Measurements from ENCODE around the gene SESN1. TPM values are rescaled to one million over a fixed set of nuclear protein-coding genes. Genes with fewer than 3 reads are reported as not detected.

Gene SESN1
- total RNA-seq, 1 donor from 2014 or later = 68.4 TPM

DNA sequence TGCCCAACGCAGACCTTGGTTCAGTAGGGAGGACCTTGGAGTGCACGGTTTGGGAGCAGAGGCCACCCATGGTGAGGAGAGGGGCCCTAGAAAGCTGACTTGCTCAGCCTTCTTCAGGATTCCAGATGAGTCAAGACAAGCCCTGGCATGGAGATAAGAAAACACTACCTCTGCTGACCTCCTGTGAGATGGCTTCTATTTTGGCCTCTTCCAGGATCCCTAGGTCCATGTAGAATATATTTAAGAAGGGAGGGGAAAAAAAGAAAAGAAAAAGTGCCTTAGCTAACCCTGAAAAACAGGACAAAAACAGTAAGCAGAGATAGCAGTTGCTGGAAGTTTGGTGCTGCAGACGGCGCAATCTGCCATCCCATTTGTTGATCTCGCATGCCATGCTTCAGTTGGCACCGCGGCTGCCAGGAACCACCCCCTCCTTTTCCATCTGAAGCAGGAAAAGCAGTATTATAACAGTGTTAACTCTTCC is 146.4 kb downstream of the SESN1 start:
- H3K36me3 ChIP-seq (ENCODE audit: control insufficient read depth in 3 of 3, insufficient read depth in 3 of 3, low read length in 3 of 3) = no peaks in the 10 kb centered on the region
- peak overlapping the region in 1 of 3 donors; percentile 28 for H3K9ac ChIP-seq (ENCODE audit: low read depth in 1 of 3, low read length in 3 of 3)
- no peaks in the 10 kb centered on the region for H3K9me3 ChIP-seq (ENCODE audit: control insufficient read depth in 3 of 3, low read length in 3 of 3)
- peak overlapping the region; percentile 85 for H3K27ac ChIP-seq (ENCODE audit: low read depth, low read length)
- H3K4me1 ChIP-seq (ENCODE audit: control insufficient read depth in 3 of 3, insufficient read depth in 3 of 3, low read length in 3 of 3) = peaks cover 52 to 70% (median 57%) of the 10 kb centered on the region in 3 donors
- peak overlapping the region; percentile 20 to 41 (median 32) for H3K4me3 ChIP-seq (ENCODE audit: low read length in 3 of 3)
- no peaks in the 10 kb centered on the region for H3K27me3 ChIP-seq (ENCODE audit: control insufficient read depth in 3 of 3, insufficient read depth in 3 of 3, low read length in 3 of 3)

DNA sequence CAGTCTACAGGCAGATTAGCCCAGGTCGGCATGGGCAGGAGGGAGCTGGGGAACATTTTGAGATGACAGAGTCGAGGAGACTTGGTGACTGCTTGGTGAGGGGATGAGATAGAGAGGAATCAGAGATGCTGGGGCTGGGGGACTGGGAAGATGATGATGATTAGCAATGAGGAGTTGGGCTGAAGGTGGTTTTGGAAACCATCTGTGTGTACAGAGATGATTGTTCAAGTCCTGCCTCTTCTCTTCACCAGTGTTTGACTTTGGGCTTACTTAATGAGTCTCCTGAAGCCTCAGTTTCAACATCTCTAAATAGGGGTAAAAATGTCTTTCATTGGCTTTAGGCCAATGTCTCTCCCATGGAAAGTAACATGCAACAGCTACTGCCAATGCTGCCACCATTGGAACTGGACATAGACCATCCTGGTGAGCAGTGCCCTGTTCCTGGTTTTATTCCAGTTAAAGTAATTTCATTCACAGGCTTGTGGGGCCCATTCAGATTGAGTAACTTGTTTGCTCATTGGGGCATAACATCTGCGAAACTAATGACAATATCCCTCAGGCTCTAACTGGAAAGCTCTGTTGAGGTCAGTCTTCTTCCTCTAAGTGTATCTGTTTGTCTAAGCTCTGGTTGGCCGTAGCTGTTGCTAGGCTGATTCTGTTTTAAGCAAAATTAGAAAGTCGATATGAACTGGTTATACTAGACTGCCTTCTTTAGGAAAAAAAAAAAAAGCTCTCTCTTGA is 147.4 kb downstream of the SESN1 start:
- peak overlapping the region in 1 of 3 donors; percentile 73 for H3K9ac ChIP-seq (ENCODE audit: low read depth in 1 of 3, low read length in 3 of 3)

DNA sequence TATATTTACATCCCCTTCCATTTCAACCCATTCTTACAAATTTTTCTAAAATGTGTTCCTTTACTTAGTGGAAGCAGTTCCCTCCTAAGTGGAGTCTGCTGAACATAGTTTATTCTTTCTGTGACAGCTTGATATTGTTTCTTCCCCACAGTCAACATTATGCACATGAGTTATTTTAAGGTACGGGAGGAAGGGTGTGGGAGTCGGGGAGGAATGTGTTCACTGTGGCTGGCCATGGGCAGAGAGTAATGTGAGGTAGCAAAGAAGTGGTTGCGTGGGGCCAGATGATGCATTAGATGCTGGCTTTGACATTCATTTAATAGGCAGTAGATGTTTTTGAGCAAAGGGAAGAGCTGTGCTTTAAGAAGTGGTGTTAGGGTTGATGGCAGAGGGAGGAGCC is 148.0 kb downstream of the SESN1 start:
- peak overlapping the region in 1 of 3 donors; percentile 73 for H3K9ac ChIP-seq (ENCODE audit: low read depth in 1 of 3, low read length in 3 of 3)
- peak overlapping the region; percentile 85 for H3K27ac ChIP-seq (ENCODE audit: low read depth, low read length)
- no peaks in the 10 kb centered on the region for H3K36me3 ChIP-seq (ENCODE audit: control insufficient read depth in 3 of 3, insufficient read depth in 3 of 3, low read length in 3 of 3)
- no peaks in the 10 kb centered on the region for H3K9me3 ChIP-seq (ENCODE audit: control insufficient read depth in 3 of 3, low read length in 3 of 3)
- H3K4me1 ChIP-seq (ENCODE audit: control insufficient read depth in 3 of 3, insufficient read depth in 3 of 3, low read length in 3 of 3) = peaks cover 54 to 60% (median 56%) of the 10 kb centered on the region in 3 donors
- no peaks in the 10 kb centered on the region for H3K27me3 ChIP-seq (ENCODE audit: control insufficient read depth in 3 of 3, insufficient read depth in 3 of 3, low read length in 3 of 3)
- peak overlapping the region in 2 of 3 donors; percentile 6 to 42 for H3K4me3 ChIP-seq (ENCODE audit: low read length in 3 of 3)

More for the DNA sequence above, 147.4 kb downstream of the SESN1 start:
- Histone ChIP-seq H3K27me3 (ENCODE audit: control insufficient read depth in 3 of 3, insufficient read depth in 3 of 3, low read length in 3 of 3) (no peaks in the 10 kb centered on the region), H3K4me3 (ENCODE audit: low read length in 3 of 3) (peak overlapping the region in 2 of 3 donors; percentile 6 to 46), H3K4me1 (ENCODE audit: control insufficient read depth in 3 of 3, insufficient read depth in 3 of 3, low read length in 3 of 3) (peaks cover 54 to 64% (median 56%) of the 10 kb centered on the region in 3 donors), H3K36me3 (ENCODE audit: control insufficient read depth in 3 of 3, insufficient read depth in 3 of 3, low read length in 3 of 3) (no peaks in the 10 kb centered on the region), H3K27ac (ENCODE audit: low read depth, low read length) (peak overlapping the region; percentile 85), H3K9me3 (ENCODE audit: control insufficient read depth in 3 of 3, low read length in 3 of 3) (no peaks in the 10 kb centered on the region)

DNA sequence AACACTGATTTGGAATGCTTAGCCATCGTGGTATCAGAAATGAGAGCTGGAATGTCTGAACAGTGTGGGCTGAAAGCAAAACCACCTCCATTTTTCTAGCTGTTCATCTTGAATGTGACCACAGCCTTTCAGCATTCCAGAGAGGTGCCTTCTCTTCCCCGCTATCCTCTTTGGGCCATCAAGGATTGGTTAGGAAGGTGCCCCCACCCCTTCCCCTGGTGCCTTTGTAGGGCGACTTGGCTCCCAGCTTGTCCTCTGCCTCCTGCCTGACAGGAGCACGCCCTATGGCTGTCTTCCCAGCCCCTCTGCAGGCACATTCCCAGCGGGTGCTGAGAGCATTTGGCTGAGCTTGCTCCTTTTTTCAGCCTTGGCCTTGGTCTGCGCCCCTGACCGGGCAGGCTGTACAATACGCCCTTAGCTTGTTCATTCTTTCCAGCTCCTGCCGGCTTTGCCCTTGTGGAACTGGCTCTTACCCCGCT is 148.9 kb downstream of the SESN1 start:
- Histone ChIP-seq H3K4me3 (ENCODE audit: low read length in 3 of 3) (peak overlapping the region; percentile 45 to 70 (median 62)), H3K27ac (ENCODE audit: low read depth, low read length) (peak overlapping the region; percentile 85), H3K4me1 (ENCODE audit: control insufficient read depth in 3 of 3, insufficient read depth in 3 of 3, low read length in 3 of 3) (peaks cover 54 to 60% (median 58%) of the 10 kb centered on the region in 3 donors), H3K36me3 (ENCODE audit: control insufficient read depth in 3 of 3, insufficient read depth in 3 of 3, low read length in 3 of 3) (no peaks in the 10 kb centered on the region), H3K9ac (ENCODE audit: low read depth in 1 of 3, low read length in 3 of 3) (peak overlapping the region; percentile 55 to 78 (median 73)), H3K27me3 (ENCODE audit: control insufficient read depth in 3 of 3, insufficient read depth in 3 of 3, low read length in 3 of 3) (no peaks in the 10 kb centered on the region), H3K9me3 (ENCODE audit: control insufficient read depth in 3 of 3, low read length in 3 of 3) (no peaks in the 10 kb centered on the region)

DNA sequence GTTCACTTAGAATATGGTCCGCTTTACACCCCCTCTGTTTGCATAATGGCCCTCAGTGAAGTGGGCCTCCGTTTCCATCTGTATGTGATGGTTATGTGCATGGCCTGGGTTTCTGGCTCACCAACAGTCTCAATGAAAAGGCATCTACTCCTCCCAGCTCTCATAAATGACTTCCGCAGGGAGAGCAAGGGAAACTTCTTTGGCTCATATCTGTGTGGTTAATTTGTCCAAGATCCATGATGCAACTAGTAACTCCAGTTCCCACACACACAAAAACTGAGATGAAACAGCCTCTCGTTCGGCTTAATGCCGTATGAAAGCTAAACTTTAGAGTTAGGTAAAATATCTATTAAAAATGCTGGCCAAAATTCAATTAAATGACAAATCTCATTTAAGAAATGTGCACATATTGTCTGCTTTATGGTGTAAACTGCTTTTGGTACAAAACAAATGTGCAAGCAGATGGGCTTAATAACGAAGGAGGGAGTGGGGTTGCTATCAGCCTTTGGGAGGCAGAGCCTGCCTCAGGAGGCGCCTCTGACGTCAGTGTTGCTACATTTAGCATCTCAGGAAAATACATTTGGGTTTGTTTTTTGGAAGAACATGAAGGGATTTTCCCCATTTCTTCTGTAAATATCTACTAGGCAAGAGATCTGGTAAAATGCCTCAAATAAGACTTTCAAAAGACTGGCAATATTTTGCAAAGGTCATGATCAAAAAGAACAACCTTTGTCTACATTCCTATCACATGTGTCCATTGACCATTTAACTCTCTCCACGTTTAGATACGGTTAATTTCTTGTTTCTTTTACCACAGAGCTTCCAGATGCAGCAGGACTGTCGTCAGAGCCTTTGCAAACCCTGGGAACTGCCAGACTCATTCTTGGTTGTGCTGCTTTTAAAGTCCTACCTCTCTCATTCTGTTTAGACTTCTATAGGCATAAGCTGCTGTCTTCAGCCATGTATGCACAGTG is 149.7 kb downstream of the SESN1 start:
- Histone ChIP-seq H3K9ac (ENCODE audit: low read depth in 1 of 3, low read length in 3 of 3) (peak overlapping the region; percentile 55 to 78 (median 73)), H3K27me3 (ENCODE audit: control insufficient read depth in 3 of 3, insufficient read depth in 3 of 3, low read length in 3 of 3) (no peaks in the 10 kb centered on the region), H3K9me3 (ENCODE audit: control insufficient read depth in 3 of 3, low read length in 3 of 3) (no peaks in the 10 kb centered on the region), H3K27ac (ENCODE audit: low read depth, low read length) (peak overlapping the region; percentile 85), H3K4me3 (ENCODE audit: low read length in 3 of 3) (peak overlapping the region; percentile 45 to 70 (median 62)), H3K4me1 (ENCODE audit: control insufficient read depth in 3 of 3, insufficient read depth in 3 of 3, low read length in 3 of 3) (peaks cover 60 to 65% (median 60%) of the 10 kb centered on the region in 3 donors), H3K36me3 (ENCODE audit: control insufficient read depth in 3 of 3, insufficient read depth in 3 of 3, low read length in 3 of 3) (no peaks in the 10 kb centered on the region)

DNA sequence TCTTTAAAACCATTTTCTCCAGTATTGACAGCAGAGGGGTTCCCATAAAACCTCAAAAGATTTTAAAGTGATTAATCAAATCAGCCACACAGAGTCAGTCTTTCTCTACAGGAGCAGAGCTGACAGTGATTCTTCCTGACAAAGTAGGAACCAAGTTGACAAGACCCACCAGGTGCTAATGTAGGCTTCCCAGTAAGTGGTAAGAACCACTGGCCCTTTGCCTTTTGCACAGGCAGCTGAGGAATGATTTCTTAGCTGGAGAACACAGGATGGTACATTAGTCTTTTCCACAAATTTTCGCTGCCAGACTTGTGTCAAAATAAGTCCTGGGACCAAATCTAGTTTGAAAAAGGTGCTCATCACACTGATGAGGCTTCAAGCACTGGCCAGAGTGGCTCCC is 150.6 kb downstream of the SESN1 start:
- Histone ChIP-seq H3K4me3 (ENCODE audit: low read length in 3 of 3) (peak overlapping the region; percentile 35 to 44 (median 37)), H3K4me1 (ENCODE audit: control insufficient read depth in 3 of 3, insufficient read depth in 3 of 3, low read length in 3 of 3) (peaks cover 60 to 65% (median 60%) of the 10 kb centered on the region in 3 donors), H3K27ac (ENCODE audit: low read depth, low read length) (peak overlapping the region; percentile 85), H3K9ac (ENCODE audit: low read depth in 1 of 3, low read length in 3 of 3) (peak overlapping the region; percentile 55 to 73 (median 60)), H3K36me3 (ENCODE audit: control insufficient read depth in 3 of 3, insufficient read depth in 3 of 3, low read length in 3 of 3) (no peaks in the 10 kb centered on the region), H3K9me3 (ENCODE audit: control insufficient read depth in 3 of 3, low read length in 3 of 3) (no peaks in the 10 kb centered on the region), H3K27me3 (ENCODE audit: control insufficient read depth in 3 of 3, insufficient read depth in 3 of 3, low read length in 3 of 3) (no peaks in the 10 kb centered on the region)

DNA sequence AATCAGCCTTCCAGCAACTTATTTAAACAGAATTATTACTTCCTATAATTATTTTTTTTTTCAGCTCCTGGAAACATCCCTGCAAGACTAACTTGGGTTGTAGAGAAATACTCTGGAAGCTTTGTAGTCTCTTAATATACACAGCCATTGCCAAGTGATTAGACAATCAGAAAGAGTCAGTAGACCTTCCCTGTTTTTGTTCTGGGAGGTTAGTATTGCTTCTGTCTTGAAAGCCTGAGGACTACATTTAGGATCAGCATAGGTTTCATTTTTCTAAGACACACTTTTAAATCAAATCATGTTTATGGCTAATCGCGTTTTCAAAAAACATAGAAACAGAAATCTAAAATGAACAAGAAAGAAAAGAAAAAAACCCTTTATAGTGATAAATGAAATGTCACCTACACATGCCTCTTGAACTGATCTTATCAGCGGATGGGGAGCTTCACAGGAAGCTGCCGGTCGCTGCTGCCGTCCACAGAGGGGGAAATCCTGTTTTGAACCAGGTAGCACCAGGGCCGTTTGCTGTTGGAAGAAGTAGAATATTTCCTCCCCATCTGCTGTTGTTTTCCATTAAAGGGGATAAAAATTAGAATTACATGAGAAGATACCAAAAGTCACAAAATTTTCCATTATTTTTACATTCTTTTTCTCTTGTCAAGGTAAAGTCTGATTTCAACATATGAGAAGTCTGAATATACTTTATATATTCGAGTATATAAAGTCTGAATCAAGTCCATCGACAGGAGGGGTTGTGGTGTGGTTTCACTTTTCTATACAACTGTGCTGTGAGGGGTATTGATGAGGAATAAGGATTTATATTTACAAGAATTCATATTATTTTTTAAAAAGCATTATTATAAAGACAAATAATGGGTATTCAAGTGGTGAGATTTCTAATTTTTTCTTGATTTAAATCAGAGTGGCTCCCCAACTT is 151.8 kb downstream of the SESN1 start:
- Histone ChIP-seq H3K27ac (ENCODE audit: low read depth, low read length) (peak overlapping the region; percentile 85), H3K9ac (ENCODE audit: low read depth in 1 of 3, low read length in 3 of 3) (no peak overlapping the region), H3K9me3 (ENCODE audit: control insufficient read depth in 3 of 3, low read length in 3 of 3) (no peaks in the 10 kb centered on the region), H3K4me1 (ENCODE audit: control insufficient read depth in 3 of 3, insufficient read depth in 3 of 3, low read length in 3 of 3) (peaks cover 48 to 53% (median 50%) of the 10 kb centered on the region in 3 donors), H3K36me3 (ENCODE audit: control insufficient read depth in 3 of 3, insufficient read depth in 3 of 3, low read length in 3 of 3) (no peaks in the 10 kb centered on the region), H3K27me3 (ENCODE audit: control insufficient read depth in 3 of 3, insufficient read depth in 3 of 3, low read length in 3 of 3) (no peaks in the 10 kb centered on the region), H3K4me3 (ENCODE audit: low read length in 3 of 3) (no peak overlapping the region)

DNA sequence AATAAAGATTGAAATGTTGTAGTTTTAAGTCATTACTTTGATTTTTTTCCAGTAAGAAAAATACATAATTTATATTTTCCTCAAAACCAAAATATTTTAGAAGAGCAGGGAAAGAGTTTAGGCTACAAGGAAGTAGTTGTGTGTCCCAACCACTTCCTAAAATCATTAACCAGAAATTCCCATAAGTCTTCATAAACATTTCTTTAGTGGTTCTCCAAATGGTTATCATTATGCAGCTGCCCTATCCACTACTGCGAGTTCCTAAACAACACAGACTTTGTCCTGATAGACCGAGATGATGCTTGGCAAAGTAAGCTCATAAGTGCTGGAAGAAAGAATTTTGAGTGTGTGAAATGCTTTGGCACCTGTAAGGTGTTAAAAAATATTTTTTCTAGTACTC is 152.8 kb downstream of the SESN1 start:
- Histone ChIP-seq H3K4me1 (ENCODE audit: control insufficient read depth in 3 of 3, insufficient read depth in 3 of 3, low read length in 3 of 3) (peaks cover 40 to 45% (median 41%) of the 10 kb centered on the region in 3 donors), H3K9me3 (ENCODE audit: control insufficient read depth in 3 of 3, low read length in 3 of 3) (no peaks in the 10 kb centered on the region), H3K27ac (ENCODE audit: low read depth, low read length) (no peak overlapping the region), H3K4me3 (ENCODE audit: low read length in 3 of 3) (no peak overlapping the region), H3K9ac (ENCODE audit: low read depth in 1 of 3, low read length in 3 of 3) (no peak overlapping the region), H3K36me3 (ENCODE audit: control insufficient read depth in 3 of 3, insufficient read depth in 3 of 3, low read length in 3 of 3) (no peaks in the 10 kb centered on the region), H3K27me3 (ENCODE audit: control insufficient read depth in 3 of 3, insufficient read depth in 3 of 3, low read length in 3 of 3) (no peaks in the 10 kb centered on the region)

DNA sequence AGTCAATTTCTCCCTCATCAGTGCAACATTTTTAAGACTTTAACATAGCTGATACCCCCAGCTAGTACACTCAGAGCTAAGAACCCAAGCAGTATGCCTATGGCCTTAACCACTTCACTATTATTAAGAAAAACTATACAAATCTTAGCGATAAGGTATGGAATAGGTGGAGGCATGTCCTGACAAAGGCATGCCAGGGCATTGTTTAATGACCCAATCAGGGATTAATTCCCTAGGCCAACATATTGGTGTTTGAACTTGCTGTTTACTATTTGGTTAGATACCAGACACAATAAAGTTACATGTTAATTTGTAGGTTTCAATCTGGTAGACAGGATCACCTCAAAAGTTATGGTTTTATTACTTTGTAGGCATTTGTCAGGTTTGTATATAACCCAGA is 153.4 kb downstream of the SESN1 start:
- H3K27me3 ChIP-seq (ENCODE audit: control insufficient read depth in 3 of 3, insufficient read depth in 3 of 3, low read length in 3 of 3) = no peaks in the 10 kb centered on the region
- H3K27ac ChIP-seq (ENCODE audit: low read depth, low read length) = peak overlapping the region; percentile 67
- peaks cover 34 to 40% (median 36%) of the 10 kb centered on the region in 3 donors for H3K4me1 ChIP-seq (ENCODE audit: control insufficient read depth in 3 of 3, insufficient read depth in 3 of 3, low read length in 3 of 3)
- H3K9ac ChIP-seq (ENCODE audit: low read depth in 1 of 3, low read length in 3 of 3) = no peak overlapping the region
- H3K4me3 ChIP-seq (ENCODE audit: low read length in 3 of 3) = no peak overlapping the region
- H3K36me3 ChIP-seq (ENCODE audit: control insufficient read depth in 3 of 3, insufficient read depth in 3 of 3, low read length in 3 of 3) = no peaks in the 10 kb centered on the region
- no peaks in the 10 kb centered on the region for H3K9me3 ChIP-seq (ENCODE audit: control insufficient read depth in 3 of 3, low read length in 3 of 3)

Measured in skeletal muscle tissue (tissue), 4 donors.